Stimulated activated naive CD4-positive, alpha-beta T cell treated with Interleukin-2 at 50 U/mL for 16 hours (primary cell): ENCODE results near the gene MRPL18.
A peak's percentile ranks its signal among the peaks of the same experiment; 100 is the strongest.
"Not testable (repeated sequence)": the region's sequence is repeated elsewhere in the genome, so short reads cannot be mapped to it uniquely, and the experiment has no call there.

Source experiments
- DNase-seq: peaks from one replicate; lab custom pipeline; 2025; lab: John Stamatoyannopoulos, UW

Gene MRPL18

GRCh38 chr6:159790149-159790955, at the start of gene MRPL18:
Gene MRPL18, plus strand, starts transcription at chr6:159790467. Its CDS starts 121 bp downstream, at chr6:159790588.
- DNase-seq, result peak; percentile 92

- no peak for DNase-seq
Measured at GRCh38 chr6:159742165-159742564, 48.1 kb upstream of the MRPL18 start.

GRCh38 chr6:159745081-159745480, 45.2 kb upstream of the MRPL18 start:
- no peak for DNase-seq

- DNase-seq, result no peak
Measured at GRCh38 chr6:159746759-159747158, 43.5 kb upstream of the MRPL18 start.

- DNase-seq, result not testable (repeated sequence)
Measured at GRCh38 chr6:159748127-159748526, 42.1 kb upstream of the MRPL18 start.

GRCh38 chr6:159751448-159751847, 38.8 kb upstream of the MRPL18 start:
- no peak for DNase-seq

GRCh38 chr6:159753081-159753872, 37.0 kb upstream of the MRPL18 start:
- no peak for DNase-seq

- DNase-seq, result no peak
Measured at GRCh38 chr6:159754401-159754800, 35.9 kb upstream of the MRPL18 start.

GRCh38 chr6:159754959-159755914, 35.0 kb upstream of the MRPL18 start:
- DNase-seq, result no peak

GRCh38 chr6:159756508-159756907, 33.8 kb upstream of the MRPL18 start:
- DNase-seq, result no peak

- no peak for DNase-seq
Measured at GRCh38 chr6:159758031-159759001, 32.0 kb upstream of the MRPL18 start.

GRCh38 chr6:159759645-159760044, 30.6 kb upstream of the MRPL18 start:
- no peak for DNase-seq

- no peak for DNase-seq
Measured at GRCh38 chr6:159760602-159761057, 29.6 kb upstream of the MRPL18 start.

GRCh38 chr6:159761129-159761872, 29.0 kb upstream of the MRPL18 start:
- no peak for DNase-seq

- DNase-seq, result peak; percentile 92
Measured at GRCh38 chr6:159761873-159762680, 28.2 kb upstream of the MRPL18 start, which contains the start of gene ACAT2. Gene ACAT2, plus strand, starts transcription at chr6:159762045. Its CDS starts 43 bp downstream, at chr6:159762088.

GRCh38 chr6:159762681-159763293, 27.5 kb upstream of the MRPL18 start:
- peak; percentile 6 for DNase-seq

GRCh38 chr6:159766906-159767305, 23.4 kb upstream of the MRPL18 start:
- no peak for DNase-seq

GRCh38 chr6:159769470-159769869, 20.8 kb upstream of the MRPL18 start:
- DNase-seq, result no peak
